ENCODE measurements around the gene C2orf81.

DNA sequence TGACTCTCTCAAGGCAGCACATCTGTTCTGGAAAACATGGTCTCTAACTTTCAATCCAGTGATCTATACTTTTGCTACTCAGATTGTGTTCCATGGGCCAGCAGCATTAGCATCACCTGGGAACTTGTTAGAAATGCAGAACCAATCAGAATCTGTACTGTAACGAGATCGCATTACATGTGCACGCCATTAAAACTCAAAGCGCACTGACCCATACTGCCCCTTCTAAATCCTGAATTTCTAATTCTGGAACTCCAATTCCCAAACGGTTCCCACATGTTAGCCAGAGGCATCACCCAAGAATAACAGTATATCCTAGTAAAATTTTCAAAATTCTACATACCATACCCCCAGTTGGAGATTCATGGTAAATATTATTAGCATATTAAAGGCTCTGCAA, 30.8 kb downstream of the C2orf81 start:
- TF ChIP-seq, protein P1, sequence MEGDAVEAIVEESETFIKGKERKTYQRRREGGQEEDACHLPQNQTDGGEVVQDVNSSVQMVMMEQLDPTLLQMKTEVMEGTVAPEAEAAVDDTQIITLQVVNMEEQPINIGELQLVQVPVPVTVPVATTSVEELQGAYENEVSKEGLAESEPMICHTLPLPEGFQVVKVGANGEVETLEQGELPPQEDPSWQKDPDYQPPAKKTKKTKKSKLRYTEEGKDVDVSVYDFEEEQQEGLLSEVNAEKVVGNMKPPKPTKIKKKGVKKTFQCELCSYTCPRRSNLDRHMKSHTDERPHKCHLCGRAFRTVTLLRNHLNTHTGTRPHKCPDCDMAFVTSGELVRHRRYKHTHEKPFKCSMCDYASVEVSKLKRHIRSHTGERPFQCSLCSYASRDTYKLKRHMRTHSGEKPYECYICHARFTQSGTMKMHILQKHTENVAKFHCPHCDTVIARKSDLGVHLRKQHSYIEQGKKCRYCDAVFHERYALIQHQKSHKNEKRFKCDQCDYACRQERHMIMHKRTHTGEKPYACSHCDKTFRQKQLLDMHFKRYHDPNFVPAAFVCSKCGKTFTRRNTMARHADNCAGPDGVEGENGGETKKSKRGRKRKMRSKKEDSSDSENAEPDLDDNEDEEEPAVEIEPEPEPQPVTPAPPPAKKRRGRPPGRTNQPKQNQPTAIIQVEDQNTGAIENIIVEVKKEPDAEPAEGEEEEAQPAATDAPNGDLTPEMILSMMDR (IDR thresholded peaks at IDR 0.05; ENCODE audit: low read depth, low read length, poor library complexity, severe bottlenecking), result no peak
- no peak for TF ChIP-seq EZH2phosphoT487 (IDR thresholded peaks at IDR 0.05; ENCODE audit: borderline replicate concordance, low read length)

Data from DOHH2 (cell line).